TTC549 (cell line): ENCODE measurements around the gene FAM227A.

Source experiments
- FAIRE-seq: peaks from 2 replicates; lab custom pipeline; 2012; peaks lifted over from hg19 to GRCh38; lab: Jason Lieb, UNC

FAM227A gene

GRCh38 chr22:38656256-38657044, at the start of gene FAM227A, which contains the start of gene CBY1:
FAM227A (minus strand) TSS chr22:38656392; CDS start chr22:38650168, 6,224 bp downstream.
CBY1 (plus strand) TSS chr22:38656638; CDS start chr22:38668055, 11,417 bp downstream.
- no peak for FAIRE-seq

GRCh38 chr22:38705235-38706100, 49.3 kb upstream of the FAM227A start, which contains the start of gene GTPBP1:
GTPBP1 (plus strand) TSS chr22:38705944; CDS start chr22:38705956, 12 bp downstream.
- FAIRE-seq = peak; percentile 99

GRCh38 chr22:38704654-38705234, 48.6 kb upstream of the FAM227A start:
- no peak for FAIRE-seq

- FAIRE-seq = no peak
These were observed 44.8 kb upstream of the FAM227A start, which contains the start of gene JOSD1 for GRCh38 chr22:38700789-38701628. JOSD1 (minus strand) TSS chr22:38700943; CDS start chr22:38699987, 956 bp downstream.

- no peak for FAIRE-seq
These were observed 44.1 kb upstream of the FAM227A start for GRCh38 chr22:38700270-38700788.

GRCh38 chr22:38699784-38700183, 43.6 kb upstream of the FAM227A start:
- no peak for FAIRE-seq

GRCh38 chr22:38699143-38699542, 43.0 kb upstream of the FAM227A start:
- FAIRE-seq = no peak

- no peak for FAIRE-seq
These were observed 42.4 kb upstream of the FAM227A start for GRCh38 chr22:38698407-38699094.

GRCh38 chr22:38697425-38698089, 41.4 kb upstream of the FAM227A start:
- FAIRE-seq = no peak

GRCh38 chr22:38696606-38697424, 40.6 kb upstream of the FAM227A start:
- no peak for FAIRE-seq

GRCh38 chr22:38694940-38695339, 38.7 kb upstream of the FAM227A start:
- no peak for FAIRE-seq

- no peak for FAIRE-seq
These were observed 37.9 kb upstream of the FAM227A start for GRCh38 chr22:38694049-38694448.

- no peak for FAIRE-seq
These were observed 33.5 kb upstream of the FAM227A start for GRCh38 chr22:38689651-38690050.

- no peak for FAIRE-seq
These were observed 29.6 kb upstream of the FAM227A start for GRCh38 chr22:38685761-38686160.

GRCh38 chr22:38684895-38685294, 28.7 kb upstream of the FAM227A start:
- FAIRE-seq = no peak

GRCh38 chr22:38681582-38682335, 25.6 kb upstream of the FAM227A start, which contains the start of gene TOMM22:
TOMM22 (plus strand) TSS chr22:38681957; CDS start chr22:38681979, 22 bp downstream.
- FAIRE-seq = no peak

- no peak for FAIRE-seq
These were observed 19.6 kb upstream of the FAM227A start for GRCh38 chr22:38675833-38676232.

- FAIRE-seq = no peak
These were observed 18.7 kb upstream of the FAM227A start for GRCh38 chr22:38674888-38675287.
